HepG2 (cell line): ENCODE results near the gene GFOD1. TPM values are rescaled to one million over a fixed set of nuclear protein-coding genes. Genes with fewer than 3 reads are reported as not detected.

Source experiments
- BHLHE40 ChIP-seq: IDR thresholded peaks from 2 replicates; pipeline ENCODE4 v1.6.1; 2011; ENCODE audit warnings: low read length, improper control_type of control experiment
- BORCS8-MEF2B ChIP-seq: sonication (generic); formaldehyde crosslinking; IDR thresholded peaks from 2 replicates; pipeline ENCODE4 v1.8.0; 2022; ENCODE audit warnings: mild to moderate bottlenecking, missing genetic modification reagents
- CREM ChIP-seq, 2 experiments: sonication (generic) in 1 of 2; formaldehyde crosslinking in 1 of 2; IDR thresholded peaks; 2 replicates each; pipeline versions ENCODE4 v1.4.0 to v1.6.1; 2016 to 2020; ENCODE audit warnings: antibody characterized with exemption in 1 of 2, mild to moderate bottlenecking in 1 of 2, missing genetic modification reagents in 1 of 2
- HMGA1 ChIP-seq: sonication (generic); formaldehyde crosslinking; conservative IDR thresholded peaks from 2 replicates; pipeline ENCODE4 v1.4.0; 2020; ENCODE audit warnings: missing genetic modification reagents
- KIAA2018 ChIP-seq: sonication (generic); formaldehyde crosslinking; IDR thresholded peaks from 2 replicates; pipeline ENCODE4 v1.5.0; 2020; ENCODE audit warnings: mild to moderate bottlenecking, missing genetic modification reagents, borderline replicate concordance
- MTF2 ChIP-seq: sonication (generic); formaldehyde crosslinking; IDR thresholded peaks from 2 replicates; pipeline ENCODE4 v1.5.0; 2020; ENCODE audit warnings: missing genetic modification reagents, borderline replicate concordance
- RBFOX2 ChIP-seq: fragments of 200-400 bp; formaldehyde crosslinking; IDR thresholded peaks from 2 replicates; pipeline ENCODE4 v1.6.1; 2017; ENCODE audit warnings: low read depth, mild to moderate bottlenecking, low read length
- ZBTB7B ChIP-seq: sonication (generic); formaldehyde crosslinking; IDR thresholded peaks from 2 replicates; pipeline ENCODE4 v1.4.0; 2020; ENCODE audit warnings: missing genetic modification reagents
- ZNF44 ChIP-seq: sonication (generic); formaldehyde crosslinking; IDR thresholded peaks from 2 replicates; pipeline ENCODE4 v1.5.1; 2020; ENCODE audit warnings: mild to moderate bottlenecking, missing genetic modification reagents
- polyA plus RNA-seq, 8 experiments: library from polyadenylated mRNA; depleted of rRNA in 3 of 8; stranded (reverse) in 7 of 8; unstranded in 1 of 8; fragments of >200 nt; fragmentation: Illumina TruSeq in 4 of 8; extraction: Trizol in 4 of 8; gene quantifications; 2 replicates each; pipeline versions ENCODE4 v1.2.1 to v1.2.3, GENCODE V29; 2011 to 2016; ENCODE audit warnings: low read depth in 4 of 8, missing spikeins in 1 of 8, mixed read lengths in 1 of 8; ENCODE audit not compliant: insufficient read depth in 1 of 8
- total RNA-seq, 5 experiments: library from RNA; depleted of rRNA; stranded (reverse); fragments of >200 nt; fragmentation: Illumina TruSeq; extraction: Trizol; gene quantifications; 2 replicates each; pipeline ENCODE4 v1.2.3, GENCODE V29; 2016; ENCODE audit warnings: low read depth in 1 of 5
- TF ChIP-seq, protein P1 (sequence below): fragments of 450-650 bp; IDR thresholded peaks from 2 replicates; pipeline ENCODE4 v1.6.1; 2016
- TF ChIP-seq, protein P2 (sequence below): sonication (generic); formaldehyde crosslinking; IDR thresholded peaks from 2 replicates; pipeline ENCODE4 v1.4.0; 2020; ENCODE audit warnings: missing genetic modification reagents, mild to moderate bottlenecking, borderline replicate concordance

Gene GFOD1
- total and polyA plus RNA-seq, 2 of the 13 experiments (the other 11 are each of a cell fraction or from before 2014, with no cell fraction given) = 1.9 to 6.4 TPM

DNA sequence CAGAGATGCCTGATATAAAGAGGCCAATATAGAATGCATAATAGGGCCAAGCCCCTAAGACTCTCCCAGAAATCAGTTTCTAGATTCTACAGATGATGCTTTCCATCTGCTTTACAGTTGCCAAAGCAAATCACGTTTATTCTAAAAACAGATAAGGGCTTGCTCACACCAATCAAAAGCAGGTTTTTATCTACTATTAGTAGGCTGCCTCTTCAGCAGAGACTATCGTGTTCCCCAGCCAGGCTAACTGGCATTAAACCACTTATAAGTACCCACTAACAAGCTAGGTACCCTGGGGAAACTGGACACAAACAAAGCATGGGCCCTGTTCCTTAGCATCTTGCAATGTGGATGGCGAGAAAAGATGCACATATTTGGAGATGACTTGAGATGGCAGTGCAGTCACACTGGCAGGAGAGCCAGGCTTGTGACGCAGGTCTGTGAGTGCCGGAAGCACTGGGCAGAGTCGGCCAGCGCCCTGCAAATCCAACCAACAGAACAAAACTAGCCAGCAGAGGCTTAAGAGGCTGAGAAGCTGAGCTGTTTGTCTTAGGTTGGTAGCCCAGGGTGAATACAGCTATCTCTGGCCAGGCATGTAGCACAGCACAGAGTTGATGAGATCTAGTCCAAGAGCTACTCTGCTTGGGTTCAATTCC is 73.4 kb downstream of the GFOD1 start (continued):
- TF ChIP-seq RBFOX2 (no peak), KIAA2018 (CRISPR knock-in tag) (no peak), MTF2 (CRISPR knock-in tag) (no peak), ZBTB7B (CRISPR knock-in tag) (no peak), BHLHE40 (0 out of 2 replicates have a peak, but pooled peaks have one; percentile 0), HMGA1 (CRISPR knock-in tag) (no peak), BORCS8-MEF2B (CRISPR knock-in tag) (peak; percentile 4; the same call in 1 of the 2 replicates), ZNF44 (CRISPR knock-in tag) (0 out of 2 replicates have a peak, but pooled peaks have one; percentile 16), CREM (IDR thresholded peaks at IDR 0.05) (0 out of 2 replicates have a peak, but pooled peaks have one; percentile 4), CREM (CRISPR knock-in tag; IDR thresholded peaks at IDR 0.05) (no peak)
- TF ChIP-seq, protein P1, sequence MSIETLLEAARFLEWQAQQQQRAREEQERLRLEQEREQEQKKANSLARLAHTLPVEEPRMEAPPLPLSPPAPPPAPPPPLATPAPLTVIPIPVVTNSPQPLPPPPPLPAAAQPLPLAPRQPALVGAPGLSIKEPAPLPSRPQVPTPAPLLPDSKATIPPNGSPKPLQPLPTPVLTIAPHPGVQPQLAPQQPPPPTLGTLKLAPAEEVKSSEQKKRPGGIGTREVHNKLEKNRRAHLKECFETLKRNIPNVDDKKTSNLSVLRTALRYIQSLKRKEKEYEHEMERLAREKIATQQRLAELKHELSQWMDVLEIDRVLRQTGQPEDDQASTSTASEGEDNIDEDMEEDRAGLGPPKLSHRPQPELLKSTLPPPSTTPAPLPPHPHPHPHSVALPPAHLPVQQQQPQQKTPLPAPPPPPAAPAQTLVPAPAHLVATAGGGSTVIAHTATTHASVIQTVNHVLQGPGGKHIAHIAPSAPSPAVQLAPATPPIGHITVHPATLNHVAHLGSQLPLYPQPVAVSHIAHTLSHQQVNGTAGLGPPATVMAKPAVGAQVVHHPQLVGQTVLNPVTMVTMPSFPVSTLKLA = no peak
- TF ChIP-seq, protein P2, sequence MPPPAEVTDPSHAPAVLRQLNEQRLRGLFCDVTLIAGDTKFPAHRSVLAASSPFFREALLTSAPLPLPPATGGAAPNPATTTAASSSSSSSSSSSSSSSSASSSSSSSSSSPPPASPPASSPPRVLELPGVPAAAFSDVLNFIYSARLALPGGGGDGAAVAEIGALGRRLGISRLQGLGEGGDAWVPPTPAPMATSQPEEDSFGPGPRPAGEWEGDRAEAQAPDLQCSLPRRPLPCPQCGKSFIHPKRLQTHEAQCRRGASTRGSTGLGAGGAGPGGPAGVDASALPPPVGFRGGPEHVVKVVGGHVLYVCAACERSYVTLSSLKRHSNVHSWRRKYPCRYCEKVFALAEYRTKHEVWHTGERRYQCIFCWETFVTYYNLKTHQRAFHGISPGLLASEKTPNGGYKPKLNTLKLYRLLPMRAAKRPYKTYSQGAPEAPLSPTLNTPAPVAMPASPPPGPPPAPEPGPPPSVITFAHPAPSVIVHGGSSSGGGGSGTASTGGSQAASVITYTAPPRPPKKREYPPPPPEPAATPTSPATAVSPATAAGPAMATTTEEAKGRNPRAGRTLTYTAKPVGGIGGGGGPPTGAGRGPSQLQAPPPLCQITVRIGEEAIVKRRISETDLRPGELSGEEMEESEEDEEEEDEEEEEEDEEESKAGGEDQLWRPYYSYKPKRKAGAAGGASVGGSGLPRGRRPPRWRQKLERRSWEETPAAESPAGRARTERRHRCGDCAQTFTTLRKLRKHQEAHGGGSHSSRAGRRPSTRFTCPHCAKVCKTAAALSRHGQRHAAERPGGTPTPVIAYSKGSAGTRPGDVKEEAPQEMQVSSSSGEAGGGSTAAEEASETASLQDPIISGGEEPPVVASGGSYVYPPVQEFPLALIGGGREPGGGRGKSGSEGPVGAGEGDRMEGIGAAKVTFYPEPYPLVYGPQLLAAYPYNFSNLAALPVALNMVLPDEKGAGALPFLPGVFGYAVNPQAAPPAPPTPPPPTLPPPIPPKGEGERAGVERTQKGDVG = no peak
